CD4-positive, alpha-beta T cell (primary cell): ENCODE measurements around the gene COL4A2. TPM values are rescaled to one million over a fixed set of nuclear protein-coding genes. Genes with fewer than 3 reads are reported as not detected.

Experiments used
- ATAC-seq: fragments of 200-7000 bp; cut with Tn5 transposase; one replicate; pipeline ENCODE4 v1.10.0; 2022; ENCODE audit warnings: mild to moderate bottlenecking; ENCODE audit not compliant: poor library complexity
- CTCF ChIA-PET: fragments of 350-600 bp; sonication (Branson Sonifier 250); formaldehyde crosslinking; loops from one replicate; lab custom pipeline; 2021; ENCODE audit warnings: antibody characterized with exemption, inconsistent platforms; lab: Charles Lee
- POLR2A ChIA-PET: fragments of 350-600 bp; sonication (Branson Sonifier 250); formaldehyde crosslinking; loops from one replicate; lab custom pipeline; 2021; ENCODE audit warnings: antibody characterized with exemption, inconsistent platforms; lab: Charles Lee
- DNase-seq, 14 experiments: peaks; one replicate each; pipeline ENCODE4 v3.0.0-alpha.2; 2013 to 2020; ENCODE audit warnings: mixed read lengths in 2 of 14
- H3K27ac ChIP-seq, 2 donors: one replicate each; pipeline versions ENCODE4 v1.5.1 to v1.7.0; 2013; ENCODE audit warnings: low read length in 2 of 2, low read depth in 1 of 2, mild to moderate bottlenecking in 1 of 2
- H3K27me3 ChIP-seq, 2 experiments: 1 replicate in 1 of 2; 2 replicates in 1 of 2; pipeline versions ENCODE4 v1.6.1 to v1.7.0; 2013; ENCODE audit warnings: low read length in 2 of 2, control low read depth in 1 of 2, mild to moderate bottlenecking in 1 of 2, moderate library complexity in 1 of 2; ENCODE audit not compliant: insufficient read depth in 2 of 2, control insufficient read depth in 1 of 2
- H3K36me3 ChIP-seq: one replicate; pipeline ENCODE4 v1.6.1; 2013; ENCODE audit warnings: low read length, control low read depth; ENCODE audit not compliant: insufficient read depth
- H3K4me1 ChIP-seq: one replicate; pipeline ENCODE4 v1.6.1; 2013; ENCODE audit warnings: low read length, control low read depth; ENCODE audit not compliant: insufficient read depth
- H3K4me3 ChIP-seq: one replicate; pipeline ENCODE4 v1.5.1; 2013; ENCODE audit warnings: mild to moderate bottlenecking, low read length, moderate library complexity
- H3K9me3 ChIP-seq, 2 experiments: 1 replicate in 1 of 2; 2 replicates in 1 of 2; pipeline versions ENCODE4 v1.6.1 to v1.7.0; 2013; ENCODE audit warnings: low read length in 2 of 2, mild to moderate bottlenecking in 2 of 2, control low read depth in 1 of 2, moderate library complexity in 1 of 2; ENCODE audit not compliant: control insufficient read depth in 1 of 2, insufficient read depth in 1 of 2
- H3K27ac Mint-ChIP-seq: one replicate; pipeline ENCODE4 v1.8.0; 2020; ENCODE audit warnings: mixed read lengths
- H3K27me3 Mint-ChIP-seq: one replicate; pipeline ENCODE4 v1.8.0; 2021; ENCODE audit warnings: mixed read lengths
- H3K36me3 Mint-ChIP-seq: one replicate; pipeline ENCODE4 v1.8.0; 2021; ENCODE audit warnings: low read depth, mixed read lengths
- H3K4me1 Mint-ChIP-seq: one replicate; pipeline ENCODE4 v1.8.0; 2021; ENCODE audit warnings: low read depth, mixed read lengths
- H3K4me3 Mint-ChIP-seq: one replicate; pipeline ENCODE4 v1.8.0; 2020; ENCODE audit warnings: mild to moderate bottlenecking, mixed read lengths
- H3K9me3 Mint-ChIP-seq: one replicate; pipeline ENCODE4 v1.8.0; 2020; ENCODE audit warnings: mixed read lengths
- intact Hi-C, 2 experiments: fragments of 100-400 bp; cut with DNase I in 1 of 2; cut with micrococcal nuclease in 1 of 2; formaldehyde crosslinking; loops; one replicate each; pipeline versions ENCODE4 v1.15.1 to v1.9.0; 2023 to 2025; cut with DNase I, micrococcal nuclease
- total RNA-seq, 174 experiments: library from RNA in 2 of 174; stranded (reverse) in 2 of 174; gene quantifications; one replicate each; pipeline ENCODE4 v1.2.3 and lab custom pipeline; 2021 to 2026
- TF ChIP-seq, protein P1 (sequence below): fragments of 200-600 bp; IDR thresholded peaks from one replicate; pipeline ENCODE4 v1.8.0; 2022; ENCODE audit warnings: antibody characterized with exemption, mild to moderate bottlenecking

COL4A2 gene
- total RNA-seq, 2 experiments from 2014 or later: not detected

DNA sequence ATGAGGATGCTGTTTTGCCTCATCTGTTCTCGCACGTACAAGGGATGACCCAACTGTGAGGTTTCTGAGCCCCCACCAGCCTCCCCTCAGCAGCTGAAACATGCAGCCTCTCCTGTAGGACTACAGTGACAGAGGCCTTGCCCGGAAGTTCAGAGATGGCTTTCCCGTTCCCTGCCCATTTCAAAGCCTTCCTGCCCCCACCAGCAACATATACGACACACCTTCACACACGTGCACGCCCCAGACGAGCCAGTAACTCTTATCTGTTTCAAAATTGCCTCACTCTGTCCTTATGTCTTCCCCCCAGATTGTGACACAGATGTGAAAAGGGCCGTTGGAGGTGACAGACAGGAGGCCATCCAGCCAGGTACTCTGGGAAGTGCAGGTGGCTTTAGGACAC, 158.6 kb downstream of the COL4A2 start:
- no peaks in the 10 kb centered on the region for H3K4me1 ChIP-seq
- H3K27me3 ChIP-seq: peaks cover 0 to 7% of the 10 kb centered on the region in 2 experiments
- Mint-ChIP-seq H3K9me3 (no peaks in the 10 kb centered on the region), H3K4me1 (no peaks in the 10 kb centered on the region), H3K36me3 (no peaks in the 10 kb centered on the region), H3K27me3 (peaks cover 11% of the 10 kb centered on the region), H3K4me3 (no peak overlapping the region), H3K27ac (no peak overlapping the region)
- DNase-seq: no peak
- ATAC-seq: no peak
- intact Hi-C loops: no loop called here
- ChIA-PET CTCF (no interaction called here), POLR2A (no interaction called here)
- H3K27ac ChIP-seq: no peak overlapping the region
- TF ChIP-seq, protein P1, sequence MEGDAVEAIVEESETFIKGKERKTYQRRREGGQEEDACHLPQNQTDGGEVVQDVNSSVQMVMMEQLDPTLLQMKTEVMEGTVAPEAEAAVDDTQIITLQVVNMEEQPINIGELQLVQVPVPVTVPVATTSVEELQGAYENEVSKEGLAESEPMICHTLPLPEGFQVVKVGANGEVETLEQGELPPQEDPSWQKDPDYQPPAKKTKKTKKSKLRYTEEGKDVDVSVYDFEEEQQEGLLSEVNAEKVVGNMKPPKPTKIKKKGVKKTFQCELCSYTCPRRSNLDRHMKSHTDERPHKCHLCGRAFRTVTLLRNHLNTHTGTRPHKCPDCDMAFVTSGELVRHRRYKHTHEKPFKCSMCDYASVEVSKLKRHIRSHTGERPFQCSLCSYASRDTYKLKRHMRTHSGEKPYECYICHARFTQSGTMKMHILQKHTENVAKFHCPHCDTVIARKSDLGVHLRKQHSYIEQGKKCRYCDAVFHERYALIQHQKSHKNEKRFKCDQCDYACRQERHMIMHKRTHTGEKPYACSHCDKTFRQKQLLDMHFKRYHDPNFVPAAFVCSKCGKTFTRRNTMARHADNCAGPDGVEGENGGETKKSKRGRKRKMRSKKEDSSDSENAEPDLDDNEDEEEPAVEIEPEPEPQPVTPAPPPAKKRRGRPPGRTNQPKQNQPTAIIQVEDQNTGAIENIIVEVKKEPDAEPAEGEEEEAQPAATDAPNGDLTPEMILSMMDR: no peak
- H3K36me3 ChIP-seq: no peaks in the 10 kb centered on the region
- no peaks in the 10 kb centered on the region for H3K9me3 ChIP-seq
- no peak overlapping the region for H3K4me3 ChIP-seq

- Histone ChIP-seq H3K27me3 (peaks cover 0 to 10% of the 10 kb centered on the region in 2 experiments), H3K9me3 (no peaks in the 10 kb centered on the region), H3K36me3 (no peaks in the 10 kb centered on the region), H3K4me1 (no peaks in the 10 kb centered on the region), H3K4me3 (no peak overlapping the region), H3K27ac (no peak overlapping the region)
- POLR2A ChIA-PET: no interaction called here
- ATAC-seq (no peak), DNase-seq (no peak)
- Mint-ChIP-seq H3K27ac (no peak overlapping the region), H3K36me3 (no peaks in the 10 kb centered on the region), H3K4me3 (no peak overlapping the region), H3K4me1 (no peaks in the 10 kb centered on the region), H3K9me3 (no peaks in the 10 kb centered on the region), H3K27me3 (peaks cover 17% of the 10 kb centered on the region)
- CTCF ChIA-PET: no interaction called here
- TF ChIP-seq, protein P1: no peak
- intact Hi-C loops: no loop called here
These were observed 159.3 kb downstream of the COL4A2 start for GRCh38 chr13:110466266-110466915.

- TF ChIP-seq, protein P1: no peak
- Mint-ChIP-seq H3K4me3 (no peak overlapping the region), H3K36me3 (no peaks in the 10 kb centered on the region), H3K9me3 (no peaks in the 10 kb centered on the region), H3K27me3 (peaks cover 17% of the 10 kb centered on the region), H3K27ac (no peak overlapping the region), H3K4me1 (no peaks in the 10 kb centered on the region)
- Histone ChIP-seq H3K36me3 (no peaks in the 10 kb centered on the region), H3K27ac (no peak overlapping the region), H3K4me3 (no peak overlapping the region), H3K9me3 (no peaks in the 10 kb centered on the region), H3K4me1 (no peaks in the 10 kb centered on the region), H3K27me3 (peaks cover 0 to 10% of the 10 kb centered on the region in 2 experiments)
- ChIA-PET POLR2A (no interaction called here), CTCF (no interaction called here)
- intact Hi-C loops: no loop called here
- no peak for DNase-seq
- ATAC-seq: no peak
These were observed 160.5 kb downstream of the COL4A2 start for GRCh38 chr13:110467516-110468110.
